GM23338 (cell line): ENCODE measurements around the gene KCNAB2.

ENCODE experiments used
- CREB1 ChIP-seq: fragments of 250-450 bp; sonication (Bioruptor Pico); IDR thresholded peaks from 2 replicates; pipeline ENCODE4 v1.5.0; 2020; ENCODE audit warnings: low read depth, mild to moderate bottlenecking, moderate library complexity
- EZH2 ChIP-seq: fragments of 200-600 bp; sonication (generic); IDR thresholded peaks from one replicate; pipeline ENCODE4 v1.8.0; 2017; ENCODE audit warnings: antibody characterized with exemption, mild to moderate bottlenecking, low read depth; ENCODE audit not compliant: unreplicated experiment
- JUNB ChIP-seq: IDR thresholded peaks from one replicate; pipeline ENCODE4 v1.6.1; 2016; ENCODE audit warnings: antibody characterized with exemption; ENCODE audit not compliant: unreplicated experiment
- NANOG ChIP-seq: IDR thresholded peaks from 2 replicates; pipeline ENCODE4 v1.6.1; 2016; ENCODE audit warnings: antibody characterized with exemption, borderline replicate concordance
- POLR2AphosphoS5 ChIP-seq: IDR thresholded peaks from 2 replicates; pipeline ENCODE4 v1.6.1; 2016; ENCODE audit warnings: antibody characterized with exemption, low read depth
- STAT1 ChIP-seq: IDR thresholded peaks from one replicate; pipeline ENCODE4 v1.6.1; 2016; ENCODE audit warnings: antibody characterized with exemption; ENCODE audit not compliant: unreplicated experiment
- ZNF331 ChIP-seq: fragments of 250-450 bp; sonication (Bioruptor Pico); IDR thresholded peaks from 2 replicates; pipeline ENCODE4 v1.5.0; 2020; ENCODE audit warnings: low read depth, mild to moderate bottlenecking, moderate library complexity
- TF ChIP-seq, protein P1 (sequence below), 2 experiments: fragments of 200-600 bp in 1 of 2; sonication (generic) in 1 of 2; conservative IDR thresholded peaks; 2 replicates each; pipeline versions ENCODE4 v1.5.1 to v1.6.1; 2016 to 2017; ENCODE audit warnings: antibody characterized with exemption in 2 of 2, low read depth in 2 of 2, mild to moderate bottlenecking in 2 of 2, moderate library complexity in 1 of 2
- TF ChIP-seq, protein P2 (sequence below): IDR thresholded peaks from one replicate; pipeline ENCODE4 v1.6.1; 2018; ENCODE audit warnings: antibody characterized with exemption; ENCODE audit not compliant: unreplicated experiment
- TF ChIP-seq, protein P3 (sequence below): IDR thresholded peaks from 2 replicates; pipeline ENCODE4 v1.6.1; 2016; ENCODE audit warnings: antibody characterized with exemption

DNA sequence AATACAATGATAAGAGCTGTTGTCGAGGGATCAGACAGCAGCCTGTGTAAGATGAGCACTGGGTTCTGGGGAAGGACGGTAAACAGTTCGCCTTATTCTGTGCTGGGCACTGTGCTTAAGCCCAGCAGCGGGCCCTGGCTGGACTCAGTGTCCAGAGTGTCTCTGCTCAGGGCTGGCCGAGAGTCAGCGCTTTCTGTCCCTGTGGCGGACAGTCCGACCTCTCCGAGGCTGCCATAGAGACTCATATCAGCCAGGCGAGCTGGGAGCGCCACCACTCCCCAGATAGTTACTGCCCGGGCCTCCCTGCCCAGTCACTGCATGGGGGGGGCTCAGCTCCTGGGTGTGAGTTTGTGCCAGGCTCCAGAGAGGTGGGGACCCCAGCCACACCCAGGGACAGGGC is 38.8 kb upstream of the KCNAB2 start:
- TF ChIP-seq ZNF331, result no peak
- TF ChIP-seq CREB1 (CRISPR knock-in tag), result no peak
- TF ChIP-seq JUNB, result no peak
- TF ChIP-seq, protein P1, sequence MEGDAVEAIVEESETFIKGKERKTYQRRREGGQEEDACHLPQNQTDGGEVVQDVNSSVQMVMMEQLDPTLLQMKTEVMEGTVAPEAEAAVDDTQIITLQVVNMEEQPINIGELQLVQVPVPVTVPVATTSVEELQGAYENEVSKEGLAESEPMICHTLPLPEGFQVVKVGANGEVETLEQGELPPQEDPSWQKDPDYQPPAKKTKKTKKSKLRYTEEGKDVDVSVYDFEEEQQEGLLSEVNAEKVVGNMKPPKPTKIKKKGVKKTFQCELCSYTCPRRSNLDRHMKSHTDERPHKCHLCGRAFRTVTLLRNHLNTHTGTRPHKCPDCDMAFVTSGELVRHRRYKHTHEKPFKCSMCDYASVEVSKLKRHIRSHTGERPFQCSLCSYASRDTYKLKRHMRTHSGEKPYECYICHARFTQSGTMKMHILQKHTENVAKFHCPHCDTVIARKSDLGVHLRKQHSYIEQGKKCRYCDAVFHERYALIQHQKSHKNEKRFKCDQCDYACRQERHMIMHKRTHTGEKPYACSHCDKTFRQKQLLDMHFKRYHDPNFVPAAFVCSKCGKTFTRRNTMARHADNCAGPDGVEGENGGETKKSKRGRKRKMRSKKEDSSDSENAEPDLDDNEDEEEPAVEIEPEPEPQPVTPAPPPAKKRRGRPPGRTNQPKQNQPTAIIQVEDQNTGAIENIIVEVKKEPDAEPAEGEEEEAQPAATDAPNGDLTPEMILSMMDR (conservative IDR thresholded peaks at IDR 0.05; ENCODE audit: low read depth in 2 of 2), result no peak
- TF ChIP-seq, protein P2, sequence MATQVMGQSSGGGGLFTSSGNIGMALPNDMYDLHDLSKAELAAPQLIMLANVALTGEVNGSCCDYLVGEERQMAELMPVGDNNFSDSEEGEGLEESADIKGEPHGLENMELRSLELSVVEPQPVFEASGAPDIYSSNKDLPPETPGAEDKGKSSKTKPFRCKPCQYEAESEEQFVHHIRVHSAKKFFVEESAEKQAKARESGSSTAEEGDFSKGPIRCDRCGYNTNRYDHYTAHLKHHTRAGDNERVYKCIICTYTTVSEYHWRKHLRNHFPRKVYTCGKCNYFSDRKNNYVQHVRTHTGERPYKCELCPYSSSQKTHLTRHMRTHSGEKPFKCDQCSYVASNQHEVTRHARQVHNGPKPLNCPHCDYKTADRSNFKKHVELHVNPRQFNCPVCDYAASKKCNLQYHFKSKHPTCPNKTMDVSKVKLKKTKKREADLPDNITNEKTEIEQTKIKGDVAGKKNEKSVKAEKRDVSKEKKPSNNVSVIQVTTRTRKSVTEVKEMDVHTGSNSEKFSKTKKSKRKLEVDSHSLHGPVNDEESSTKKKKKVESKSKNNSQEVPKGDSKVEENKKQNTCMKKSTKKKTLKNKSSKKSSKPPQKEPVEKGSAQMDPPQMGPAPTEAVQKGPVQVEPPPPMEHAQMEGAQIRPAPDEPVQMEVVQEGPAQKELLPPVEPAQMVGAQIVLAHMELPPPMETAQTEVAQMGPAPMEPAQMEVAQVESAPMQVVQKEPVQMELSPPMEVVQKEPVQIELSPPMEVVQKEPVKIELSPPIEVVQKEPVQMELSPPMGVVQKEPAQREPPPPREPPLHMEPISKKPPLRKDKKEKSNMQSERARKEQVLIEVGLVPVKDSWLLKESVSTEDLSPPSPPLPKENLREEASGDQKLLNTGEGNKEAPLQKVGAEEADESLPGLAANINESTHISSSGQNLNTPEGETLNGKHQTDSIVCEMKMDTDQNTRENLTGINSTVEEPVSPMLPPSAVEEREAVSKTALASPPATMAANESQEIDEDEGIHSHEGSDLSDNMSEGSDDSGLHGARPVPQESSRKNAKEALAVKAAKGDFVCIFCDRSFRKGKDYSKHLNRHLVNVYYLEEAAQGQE, result no peak
- no peak for TF ChIP-seq POLR2AphosphoS5
- TF ChIP-seq, protein P3, sequence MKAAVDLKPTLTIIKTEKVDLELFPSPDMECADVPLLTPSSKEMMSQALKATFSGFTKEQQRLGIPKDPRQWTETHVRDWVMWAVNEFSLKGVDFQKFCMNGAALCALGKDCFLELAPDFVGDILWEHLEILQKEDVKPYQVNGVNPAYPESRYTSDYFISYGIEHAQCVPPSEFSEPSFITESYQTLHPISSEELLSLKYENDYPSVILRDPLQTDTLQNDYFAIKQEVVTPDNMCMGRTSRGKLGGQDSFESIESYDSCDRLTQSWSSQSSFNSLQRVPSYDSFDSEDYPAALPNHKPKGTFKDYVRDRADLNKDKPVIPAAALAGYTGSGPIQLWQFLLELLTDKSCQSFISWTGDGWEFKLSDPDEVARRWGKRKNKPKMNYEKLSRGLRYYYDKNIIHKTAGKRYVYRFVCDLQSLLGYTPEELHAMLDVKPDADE, result no peak
- TF ChIP-seq EZH2, result no peak
- no peak for TF ChIP-seq NANOG
- no peak for TF ChIP-seq STAT1
